Muscle of arm (tissue), 12 donors: ENCODE measurements around the gene ST3GAL4. TPM values are rescaled to one million over a fixed set of nuclear protein-coding genes. Genes with fewer than 3 reads are reported as not detected.

Source experiments
- DNase-seq: peaks from one replicate; pipeline ENCODE4 v3.0.0-alpha.2; 2013
- polyA plus RNA-seq, 12 donors: library from polyadenylated mRNA; unstranded; fragments of 120-200 nt; gene quantifications; one replicate each; pipeline ENCODE4 v1.2.1, GENCODE V29; 2013; ENCODE audit not compliant: insufficient read length in 12 of 12

ST3GAL4 gene
- polyA plus RNA-seq, 12 donors = 15.3 to 29.7 (median 25.2) TPM; not detected in 1

DNA sequence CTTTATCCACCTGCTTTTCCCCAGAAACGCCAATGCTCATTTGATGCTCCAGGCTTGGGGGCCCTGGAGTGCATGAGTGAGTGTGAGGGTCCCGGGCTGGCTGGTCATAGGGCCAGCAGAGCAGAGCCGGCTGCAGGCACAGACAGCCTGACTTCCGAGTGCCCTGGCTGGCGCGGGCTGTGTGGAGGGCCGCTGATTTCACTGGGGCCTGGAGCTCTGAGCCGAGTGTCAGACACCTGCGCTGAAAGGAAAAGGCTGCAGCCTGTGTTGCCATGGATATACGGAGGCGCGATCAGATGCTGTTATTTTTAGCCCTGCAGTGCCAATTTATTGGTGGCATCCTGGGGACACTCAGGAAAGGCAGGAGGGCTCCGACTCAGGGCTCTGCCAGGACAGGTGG is 87.6 kb downstream of the ST3GAL4 start:
- no peak for DNase-seq

DNA sequence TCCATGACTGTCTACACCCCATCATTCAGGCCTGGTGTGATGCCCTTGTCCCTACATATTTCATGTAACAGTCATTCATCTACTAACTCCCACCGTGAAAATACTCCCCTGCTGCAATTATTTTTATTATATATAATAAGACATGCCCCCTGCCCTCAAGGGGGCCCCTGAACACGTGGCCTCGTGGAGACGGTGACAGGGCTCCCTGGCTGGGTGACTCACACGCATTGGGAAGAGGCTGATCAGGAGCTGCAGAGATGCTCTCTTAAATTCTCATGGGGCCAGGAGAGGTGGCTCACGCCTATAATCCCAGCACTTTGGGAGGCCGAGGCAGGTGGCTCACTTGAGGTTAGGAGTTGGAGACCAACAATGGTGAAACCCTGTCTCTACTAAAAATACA is 88.6 kb downstream of the ST3GAL4 start:
- DNase-seq = no peak

DNA sequence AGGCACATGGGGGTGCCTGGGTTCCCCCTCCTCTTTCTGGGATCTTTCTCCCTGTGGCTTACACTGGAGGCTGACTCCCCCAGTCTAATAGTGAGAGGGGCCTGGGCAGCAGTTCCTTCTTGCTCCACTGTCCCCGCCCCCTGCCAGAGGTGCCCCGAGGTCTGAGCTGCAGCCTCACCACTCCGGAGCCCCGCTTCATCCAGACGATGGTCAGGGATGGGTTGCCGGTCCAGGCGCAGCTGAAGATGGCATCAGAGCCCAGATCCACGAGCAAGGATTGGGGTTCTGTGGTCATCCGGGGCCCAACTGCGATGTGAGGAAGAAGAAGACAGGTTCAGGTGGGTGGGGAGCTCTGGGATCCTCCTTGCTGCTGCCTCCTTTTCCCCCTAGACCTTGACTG is 91.1 kb downstream of the ST3GAL4 start:
- DNase-seq = no peak

DNA sequence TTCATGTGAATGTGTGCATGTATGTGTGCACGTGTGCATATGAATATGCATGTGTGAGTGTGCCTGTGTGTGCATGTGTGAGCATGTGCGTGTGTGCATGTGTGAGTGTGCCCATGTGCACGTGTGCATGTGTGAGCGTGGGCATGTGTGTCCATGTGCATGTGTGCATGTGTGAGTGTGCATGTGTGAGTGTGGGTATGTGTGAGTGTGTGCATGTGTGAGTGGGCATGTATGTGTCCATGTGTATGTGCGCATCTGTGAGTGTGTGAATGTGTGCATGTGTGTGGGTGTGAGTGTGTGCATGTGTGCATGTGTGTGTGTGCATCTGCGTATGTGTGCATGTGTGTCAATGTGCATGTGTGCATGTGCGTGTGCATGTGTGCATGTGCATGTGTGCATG is 94.7 kb downstream of the ST3GAL4 start:
- no peak for DNase-seq

DNA sequence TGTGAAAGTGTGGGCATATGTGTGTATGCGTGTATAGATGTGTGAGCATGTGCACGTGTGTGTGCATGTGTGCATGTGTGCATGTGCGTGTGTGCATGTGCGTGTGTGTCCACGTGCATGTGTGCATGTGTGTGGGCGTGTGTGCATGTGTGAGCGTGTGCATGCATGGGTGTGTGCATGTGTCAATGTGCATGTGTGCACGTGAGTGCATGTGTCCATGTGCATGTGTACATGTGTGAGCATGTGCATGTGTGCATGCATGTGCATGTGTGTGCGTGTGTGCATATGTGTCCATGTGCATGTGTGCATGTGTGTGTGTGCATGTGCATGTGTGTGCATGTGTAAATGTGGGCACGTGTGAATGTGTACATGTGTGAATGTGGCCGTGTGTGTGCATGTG is 95.3 kb downstream of the ST3GAL4 start:
- no peak for DNase-seq

DNA sequence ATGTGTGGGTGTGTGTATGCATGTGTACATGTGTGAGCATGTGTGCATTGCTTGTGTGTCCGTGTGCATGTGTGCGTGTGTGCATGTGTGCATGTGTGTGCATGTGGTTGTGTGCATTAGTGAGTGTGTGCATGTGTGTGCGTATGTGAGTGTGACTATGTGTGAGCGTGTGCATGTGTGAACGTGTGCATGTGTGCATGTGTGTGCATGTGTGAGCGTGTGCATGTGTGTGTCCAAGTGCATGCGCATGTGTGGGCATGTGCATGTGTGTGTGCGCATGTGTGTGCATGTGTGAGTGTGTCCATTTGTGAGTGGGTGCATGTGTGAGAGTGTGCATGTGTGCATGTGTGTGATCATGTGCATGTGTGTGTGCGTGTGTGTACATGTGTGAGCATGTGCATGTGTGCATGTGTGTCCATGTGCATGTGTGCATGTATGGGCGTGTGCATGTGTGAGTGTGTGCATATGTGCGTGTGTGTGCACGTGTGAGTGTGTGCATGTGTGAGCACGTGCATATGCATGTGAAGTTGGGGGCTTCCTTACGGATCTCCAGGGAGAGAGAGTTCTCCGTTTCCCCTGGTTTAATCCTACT is 95.8 kb downstream of the ST3GAL4 start:
- DNase-seq = no peak

DNA sequence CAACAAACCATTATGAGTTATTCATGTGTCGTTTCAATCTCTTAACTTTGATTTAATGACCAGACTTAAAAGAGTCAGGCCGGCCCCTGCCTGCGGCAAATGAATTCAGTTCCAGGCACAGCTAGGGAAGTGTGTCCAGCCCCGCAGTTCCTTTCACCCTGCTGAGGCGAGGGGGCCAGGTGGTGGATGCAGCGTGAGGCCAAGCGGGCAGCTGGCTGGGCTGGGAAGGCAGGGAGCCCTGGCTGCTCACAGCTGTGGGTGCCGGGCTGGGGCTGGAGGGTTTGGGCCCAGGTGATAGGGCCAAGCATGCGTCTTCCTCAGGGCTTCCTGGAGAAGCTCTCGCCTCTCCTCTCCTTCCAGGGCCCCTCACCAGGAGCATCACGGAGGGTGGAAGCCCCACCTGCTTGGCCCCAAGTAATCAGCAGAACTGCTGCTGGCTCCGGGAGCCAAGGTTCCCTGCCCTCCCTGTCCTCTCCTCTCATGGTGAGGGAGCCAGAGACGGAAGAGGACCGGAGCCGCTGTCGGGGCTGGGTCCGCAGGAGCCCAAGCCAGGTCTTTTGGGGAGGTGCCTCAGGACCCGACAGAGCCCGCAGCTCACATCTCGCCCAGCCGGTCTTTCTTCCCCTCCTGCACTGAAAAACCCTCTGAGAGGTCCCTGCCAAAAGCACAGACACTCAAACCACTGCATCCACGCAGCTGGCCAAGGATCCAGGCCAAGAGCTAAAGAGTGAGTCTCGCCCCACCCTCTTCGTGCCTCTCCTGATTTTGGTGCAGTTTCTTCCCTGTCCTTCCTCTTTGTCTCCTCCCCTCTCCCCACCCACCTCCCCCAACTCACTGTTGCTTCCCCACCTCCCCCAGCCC is 97.0 kb downstream of the ST3GAL4 start:
- peak; percentile 55 for DNase-seq

DNA sequence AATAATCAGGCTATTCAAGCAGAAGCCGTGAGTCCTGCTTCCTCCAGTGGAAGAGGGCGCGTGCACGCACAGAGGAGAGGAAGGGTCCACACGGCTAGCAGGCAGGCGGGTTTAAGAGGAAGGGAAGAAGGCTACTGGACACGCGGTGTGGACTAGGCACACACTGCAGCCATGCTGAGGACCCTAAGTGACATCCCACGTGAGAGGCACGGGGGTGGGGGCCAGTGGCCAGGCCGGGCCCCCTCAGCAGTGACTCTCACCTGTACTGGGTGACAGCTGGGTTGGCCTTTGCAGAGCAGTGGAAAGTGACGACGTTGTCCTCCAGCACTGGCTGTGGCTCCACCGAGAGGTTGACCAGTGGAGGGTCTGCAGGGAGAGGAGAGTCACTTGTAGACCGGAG is 100.6 kb downstream of the ST3GAL4 start:
- DNase-seq = no peak

DNA sequence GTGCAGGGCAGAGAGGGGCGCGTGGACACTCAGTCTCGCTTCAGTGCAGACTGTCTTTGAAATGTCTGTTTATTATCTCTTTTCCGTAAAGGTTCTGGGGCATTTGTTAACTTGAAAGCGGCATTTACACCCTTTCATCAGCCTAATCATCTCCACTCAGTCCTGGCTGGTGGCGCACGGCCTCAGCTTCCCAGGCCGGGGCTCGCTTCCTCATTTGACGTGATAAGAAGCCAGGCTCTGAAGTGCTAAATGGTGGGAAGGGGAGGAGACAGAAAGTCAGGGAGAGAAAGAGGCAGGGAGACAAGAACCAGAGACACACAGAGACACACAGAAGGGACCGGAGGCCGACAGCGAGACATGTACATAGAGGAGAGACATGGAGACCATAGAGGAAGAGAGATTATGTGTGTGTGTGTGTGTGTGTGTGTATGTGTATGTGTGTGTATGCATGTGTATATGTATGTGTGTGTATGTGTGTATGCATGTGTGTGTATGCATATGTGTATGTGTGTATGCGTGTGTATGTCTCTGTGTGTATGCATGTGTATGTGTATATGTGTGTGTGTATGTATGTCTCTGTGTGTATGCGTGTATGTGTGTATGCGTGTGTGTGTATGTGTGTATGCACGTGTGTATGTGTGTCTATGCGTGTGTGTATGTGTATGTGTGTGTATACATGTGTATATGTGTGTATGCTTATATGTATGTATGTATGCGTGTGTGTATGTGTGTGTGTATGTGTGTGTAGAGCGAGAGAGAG is 101.5 kb downstream of the ST3GAL4 start:
- no peak for DNase-seq

DNA sequence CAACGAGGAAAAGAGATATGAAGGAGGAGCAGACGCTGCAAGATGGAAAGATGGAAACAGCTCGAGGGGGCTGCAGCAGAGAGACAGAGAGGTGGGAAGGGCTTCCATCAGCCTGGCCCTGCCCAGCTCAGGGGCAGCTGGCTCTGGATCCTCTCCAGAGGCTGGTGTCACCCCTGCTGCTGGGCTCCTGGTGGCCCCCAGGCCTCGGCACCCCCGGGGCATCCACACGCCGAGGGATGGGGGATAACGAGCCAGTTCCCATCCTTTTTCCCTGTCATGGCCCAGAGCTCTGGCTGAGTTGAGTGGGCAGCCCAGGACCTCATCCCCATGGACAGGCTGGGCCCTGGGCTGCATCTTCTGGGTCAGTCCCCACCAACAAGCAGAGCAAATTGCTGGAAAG is 102.3 kb downstream of the ST3GAL4 start:
- DNase-seq = no peak

DNA sequence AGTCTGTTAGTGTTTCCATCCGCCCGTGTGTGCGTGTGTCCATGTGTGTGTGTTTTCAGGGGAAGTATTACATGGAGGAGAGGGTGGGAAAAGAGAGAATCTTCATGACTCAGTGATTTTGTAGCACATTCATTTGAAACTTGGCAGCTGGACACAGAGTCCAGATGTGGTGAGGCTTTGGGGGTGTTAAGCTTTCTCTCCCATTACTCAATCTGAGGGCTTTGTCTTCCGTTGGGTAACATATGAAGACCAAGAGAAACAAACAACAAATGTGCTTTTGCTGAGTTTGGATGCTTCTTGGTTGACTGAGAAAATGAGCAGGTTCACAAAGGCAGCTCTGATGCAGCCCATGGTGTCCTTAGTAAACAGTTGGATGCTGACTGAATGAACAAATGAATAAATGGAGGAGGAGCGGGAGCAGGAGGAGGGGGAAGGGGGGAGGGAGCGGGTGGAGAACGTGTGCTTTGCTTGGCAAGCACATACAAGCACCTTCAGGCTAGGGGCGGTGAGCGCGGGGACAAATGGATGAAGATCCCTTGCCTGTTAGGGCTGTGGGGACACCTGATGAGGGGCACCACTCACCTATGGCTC is 104.3 kb downstream of the ST3GAL4 start:
- peak; percentile 62 for DNase-seq

DNA sequence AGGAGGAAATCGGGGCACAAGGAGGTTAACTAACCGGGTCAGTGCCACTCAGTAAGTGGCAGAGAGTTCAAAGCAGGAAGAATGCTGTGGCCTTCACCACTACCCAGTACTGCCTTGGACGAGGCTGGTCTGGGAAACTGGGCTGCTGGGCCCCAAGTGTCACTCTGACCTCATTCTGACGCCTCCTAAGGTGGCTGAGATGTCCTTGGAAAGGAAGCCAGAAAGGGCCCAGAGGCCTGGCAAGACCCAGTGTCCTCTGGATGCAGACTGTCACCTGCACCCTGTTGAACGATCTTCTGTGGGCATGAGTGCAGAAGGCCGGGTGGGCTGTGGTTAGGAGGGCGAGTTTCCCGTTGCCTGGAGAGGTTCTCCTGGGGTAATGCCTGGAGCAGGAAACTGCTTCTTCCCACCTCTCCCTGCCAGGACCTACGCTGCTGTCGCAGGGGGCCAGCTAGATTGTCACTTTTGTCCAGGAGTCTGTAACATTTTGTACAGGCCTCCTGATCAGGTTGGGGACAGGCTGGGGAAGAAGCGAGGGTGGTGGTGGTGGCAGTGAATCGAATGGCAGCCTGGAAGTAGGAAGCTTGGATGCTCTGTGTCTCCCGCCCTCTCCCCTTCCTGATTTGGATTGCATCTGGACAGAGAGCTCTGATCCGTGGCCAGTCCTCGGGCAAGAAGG is 105.1 kb downstream of the ST3GAL4 start:
- no peak for DNase-seq

DNA sequence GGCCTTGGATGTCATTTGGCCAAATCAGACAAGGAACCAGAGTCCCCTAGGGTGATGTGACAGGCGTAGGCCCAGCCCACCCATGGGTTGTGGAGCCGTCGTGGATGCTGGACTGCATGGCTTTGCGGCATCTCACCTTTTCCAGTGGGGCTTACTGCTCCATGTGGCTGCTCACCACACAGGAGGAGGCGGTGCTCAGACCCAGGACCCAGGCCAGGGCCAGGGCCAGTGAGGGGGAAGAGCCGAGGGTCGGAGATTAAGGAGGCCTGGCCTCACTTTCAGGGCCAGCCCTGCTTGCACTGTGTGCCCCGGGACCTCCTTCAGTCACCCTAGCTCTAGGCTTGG is 105.6 kb downstream of the ST3GAL4 start:
- no peak for DNase-seq

DNA sequence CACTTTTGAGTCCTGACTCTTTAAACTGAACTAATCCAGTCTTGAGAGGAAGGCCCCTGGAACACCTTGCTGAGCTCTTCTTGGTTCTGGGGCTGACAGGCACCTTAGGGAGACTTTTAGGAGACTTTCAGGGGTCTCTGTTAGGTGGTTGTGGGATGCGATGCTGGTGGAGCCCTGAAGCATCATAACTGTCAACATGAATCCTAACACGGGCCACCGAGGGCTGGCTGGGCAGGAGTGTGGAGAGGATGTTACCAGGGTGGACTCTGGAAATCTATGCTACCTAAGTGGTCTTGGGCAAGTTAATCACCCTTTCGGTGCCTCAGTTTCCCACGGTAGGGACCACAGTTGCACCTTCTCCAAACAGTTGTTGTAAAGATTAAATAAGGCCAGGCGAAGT is 106.5 kb downstream of the ST3GAL4 start:
- no peak for DNase-seq

DNA sequence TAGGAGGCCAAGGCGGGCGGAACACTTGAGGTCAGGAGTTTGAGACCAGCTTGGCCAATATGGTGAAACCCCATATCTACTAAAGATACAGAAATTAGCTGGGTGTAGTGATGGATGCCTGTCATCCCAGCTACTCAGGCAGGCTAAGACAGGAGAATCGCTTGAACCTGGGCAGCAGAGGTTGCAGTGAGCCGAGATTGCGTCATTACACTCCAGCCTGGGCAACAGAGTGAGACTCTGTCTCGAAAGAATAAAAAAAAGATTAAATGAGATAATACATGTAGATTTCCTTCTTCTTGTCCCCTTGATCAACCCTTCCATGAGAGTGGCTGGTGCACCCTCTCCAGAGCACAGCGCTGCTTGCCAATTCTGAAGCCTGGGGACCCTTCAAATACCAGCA is 106.9 kb downstream of the ST3GAL4 start:
- DNase-seq = no peak

Other genes with a start within 250 kb of the ST3GAL4 start
- 10 to 100 TPM in 11 of 12 donors, not detected in 1; 30.1 to 52.2 (median 41.7) TPM for gene RPUSD4, start 144.0 kb upstream of the ST3GAL4 start, polyA plus RNA-seq
- gene FAM118B, start 143.9 kb upstream of the ST3GAL4 start, polyA plus RNA-seq = 10 to 100 TPM in 11 of 12 donors, not detected in 1; 18.3 to 27.1 (median 23.1) TPM
- gene SRPRA, start 86.8 kb upstream of the ST3GAL4 start, polyA plus RNA-seq = 10 to 100 TPM in 11 of 12 donors, not detected in 1; 53.7 to 68.9 (median 64.2) TPM
- gene FOXRED1, start 86.5 kb upstream of the ST3GAL4 start, polyA plus RNA-seq = 10 to 100 TPM in 11 of 12 donors, not detected in 1; 10.0 to 42.9 (median 25.1) TPM
- 10 to 100 TPM in 2 of 12 donors, 1 to 10 TPM in 9, not detected in 1; 6.9 to 16.5 (median 8.2) TPM for gene TIRAP, start 72.6 kb upstream of the ST3GAL4 start, polyA plus RNA-seq
- gene DCPS, start 51.6 kb upstream of the ST3GAL4 start, polyA plus RNA-seq = 10 to 100 TPM in 11 of 12 donors, not detected in 1; 12.6 to 21.4 (median 17.9) TPM